Effector memory CD4-positive, alpha-beta T cell (primary cell): ENCODE measurements around the gene CCNQ.
"Not testable (repeated sequence)": the region's sequence is repeated elsewhere in the genome, so short reads cannot be mapped to it uniquely, and the experiment has no call there.

Experiments used
- DNase-seq, 3 donors: peaks; one replicate each; pipeline ENCODE4 v3.0.0-alpha.2; 2020
- H3K27ac ChIP-seq: 2 replicates; pipeline ENCODE4 v1.7.0; 2013; ENCODE audit warnings: mild to moderate bottlenecking, low read length, moderate library complexity; ENCODE audit not compliant: insufficient read depth, poor library complexity, severe bottlenecking
- H3K27me3 ChIP-seq: replicated peaks from 2 replicates; pipeline ENCODE4 v1.7.0; 2013; ENCODE audit warnings: mild to moderate bottlenecking, low read length; ENCODE audit not compliant: insufficient read depth, control insufficient read depth, poor library complexity, severe bottlenecking
- H3K36me3 ChIP-seq: 2 replicates; pipeline ENCODE4 v1.7.0; 2013; ENCODE audit warnings: mild to moderate bottlenecking, low read length, moderate library complexity; ENCODE audit not compliant: control insufficient read depth, insufficient read depth
- H3K4me1 ChIP-seq: 2 replicates; pipeline ENCODE4 v1.7.0; 2013; ENCODE audit warnings: low read length, mild to moderate bottlenecking; ENCODE audit not compliant: control insufficient read depth, insufficient read depth, poor library complexity, severe bottlenecking
- H3K4me3 ChIP-seq: 2 replicates; pipeline ENCODE4 v1.7.0; 2013; ENCODE audit warnings: low read length, low read depth, mild to moderate bottlenecking; ENCODE audit not compliant: insufficient read depth, poor library complexity, severe bottlenecking
- H3K9me3 ChIP-seq: 2 replicates; pipeline ENCODE4 v1.7.0; 2013; ENCODE audit warnings: mild to moderate bottlenecking, low read length, moderate library complexity; ENCODE audit not compliant: control insufficient read depth

CCNQ gene

DNA sequence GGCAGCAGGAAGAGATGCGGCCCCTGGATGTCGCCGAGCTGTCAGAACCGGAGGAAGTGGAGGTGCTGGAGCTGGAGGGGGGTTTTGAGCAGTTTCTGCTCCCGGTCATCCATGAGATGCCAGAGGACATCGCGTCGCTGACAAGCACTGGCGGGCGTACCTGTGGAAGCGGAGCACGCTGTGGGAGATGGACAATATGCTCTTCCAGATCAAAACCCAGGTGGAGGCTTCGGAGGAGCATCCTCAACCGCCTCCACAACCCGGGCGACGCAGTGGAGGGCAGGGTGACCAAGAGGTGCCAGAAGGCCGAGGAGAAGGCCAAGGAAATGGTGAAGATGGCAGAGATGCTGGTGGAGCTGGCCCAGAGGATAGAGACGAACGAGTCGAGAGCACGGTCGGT, 7.6 kb upstream of the CCNQ start:
- no peak for DNase-seq
- Histone ChIP-seq H3K36me3 (no peaks in the 10 kb centered on the region), H3K27me3 (no peaks in the 10 kb centered on the region), H3K4me3 (no peak overlapping the region), H3K4me1 (no peaks in the 10 kb centered on the region), H3K9me3 (no peaks in the 10 kb centered on the region), H3K27ac (no peak overlapping the region)

DNA sequence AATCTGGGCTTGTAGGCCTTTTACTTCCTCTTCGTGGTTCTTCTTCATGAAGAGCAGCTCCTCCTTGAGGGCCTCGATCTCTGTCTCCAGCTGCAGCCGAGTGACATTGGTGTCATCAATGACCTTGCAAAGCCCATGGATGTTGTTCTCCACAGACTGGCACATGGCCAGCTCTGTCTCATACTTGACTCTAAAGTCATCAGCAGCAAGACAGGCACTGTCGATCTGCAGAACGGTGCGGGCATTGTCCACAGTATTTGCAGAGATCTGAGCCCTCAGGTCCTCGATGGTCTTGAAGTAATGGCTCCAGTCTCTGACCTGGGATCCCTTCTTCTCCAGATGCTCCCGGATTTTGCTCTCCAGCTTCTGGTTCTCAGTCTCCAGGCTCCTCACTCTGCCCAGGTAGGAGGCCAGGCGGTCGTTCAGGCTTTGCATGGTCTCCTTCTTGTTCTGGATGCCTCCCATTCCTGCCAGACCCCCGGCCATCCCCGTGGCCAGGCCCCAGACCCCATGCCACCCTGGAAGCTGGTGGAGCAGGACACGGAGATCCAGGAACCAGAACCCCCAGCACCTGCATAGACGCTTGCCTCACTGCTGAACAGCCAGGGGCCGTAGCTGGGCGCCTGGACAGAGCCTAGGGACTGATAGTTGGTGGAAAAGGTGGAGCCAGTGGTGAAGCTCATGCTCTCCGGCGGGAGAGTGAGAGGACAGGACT, 5.9 kb upstream of the CCNQ start:
- not testable (repeated sequence) for DNase-seq, H3K27me3 ChIP-seq, H3K4me1 ChIP-seq, H3K27ac ChIP-seq, H3K9me3 ChIP-seq, H3K4me3 ChIP-seq, H3K36me3 ChIP-seq

DNA sequence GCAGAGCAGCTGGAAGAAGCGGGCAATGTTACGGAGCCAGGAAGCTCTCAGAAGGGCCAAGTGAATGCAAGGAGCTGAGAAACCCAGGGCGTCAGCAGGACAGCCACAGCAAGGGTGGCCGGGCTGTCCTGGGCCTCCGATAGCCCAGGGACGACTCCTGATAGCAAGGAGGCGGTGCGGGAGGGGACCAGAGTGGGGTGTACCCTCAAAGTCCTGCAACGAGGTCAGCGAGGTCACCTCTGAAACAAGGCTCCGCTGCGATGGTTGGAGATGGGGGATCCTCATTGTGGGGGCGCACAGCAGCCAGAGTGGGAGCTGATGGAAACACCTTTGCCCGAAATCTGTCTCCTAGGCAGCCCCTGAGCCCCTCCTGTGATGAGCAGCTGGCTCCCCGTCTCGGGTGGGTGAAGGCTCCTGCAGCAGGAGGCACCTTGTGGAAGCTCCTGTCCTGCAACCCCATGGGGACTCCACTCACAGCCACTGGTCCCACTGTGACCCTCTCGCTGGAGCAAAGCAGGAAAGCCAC, 4.3 kb upstream of the CCNQ start:
- no peak for DNase-seq
- Histone ChIP-seq H3K27me3 (no peaks in the 10 kb centered on the region), H3K4me1 (peaks cover 8% of the 10 kb centered on the region), H3K27ac (no peak overlapping the region), H3K4me3 (no peak overlapping the region), H3K9me3 (no peaks in the 10 kb centered on the region), H3K36me3 (no peaks in the 10 kb centered on the region)

DNA sequence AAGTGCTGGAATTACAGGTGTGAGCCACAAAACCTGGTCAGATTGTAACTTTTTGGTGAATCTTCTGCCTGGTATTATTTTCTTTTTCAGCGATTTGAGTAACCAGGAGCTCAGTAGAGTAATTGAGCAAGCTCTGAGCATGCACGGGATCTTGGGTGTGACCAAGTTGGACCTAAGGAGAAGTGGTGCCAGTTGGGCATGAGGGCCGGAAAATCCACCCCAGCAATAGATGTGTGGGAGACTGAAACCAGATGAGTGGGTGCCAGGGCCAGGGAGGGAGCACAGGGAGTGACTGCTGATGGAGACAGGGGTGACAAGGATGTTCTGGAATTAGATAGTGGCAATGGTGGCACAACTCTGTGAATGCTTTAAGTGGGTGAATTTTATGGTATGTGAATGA, 3.7 kb upstream of the CCNQ start:
- Histone ChIP-seq H3K4me3 (no peak overlapping the region), H3K4me1 (peaks cover 11% of the 10 kb centered on the region), H3K9me3 (no peaks in the 10 kb centered on the region), H3K36me3 (no peaks in the 10 kb centered on the region), H3K27ac (no peak overlapping the region), H3K27me3 (no peaks in the 10 kb centered on the region)
- no peak for DNase-seq

DNA sequence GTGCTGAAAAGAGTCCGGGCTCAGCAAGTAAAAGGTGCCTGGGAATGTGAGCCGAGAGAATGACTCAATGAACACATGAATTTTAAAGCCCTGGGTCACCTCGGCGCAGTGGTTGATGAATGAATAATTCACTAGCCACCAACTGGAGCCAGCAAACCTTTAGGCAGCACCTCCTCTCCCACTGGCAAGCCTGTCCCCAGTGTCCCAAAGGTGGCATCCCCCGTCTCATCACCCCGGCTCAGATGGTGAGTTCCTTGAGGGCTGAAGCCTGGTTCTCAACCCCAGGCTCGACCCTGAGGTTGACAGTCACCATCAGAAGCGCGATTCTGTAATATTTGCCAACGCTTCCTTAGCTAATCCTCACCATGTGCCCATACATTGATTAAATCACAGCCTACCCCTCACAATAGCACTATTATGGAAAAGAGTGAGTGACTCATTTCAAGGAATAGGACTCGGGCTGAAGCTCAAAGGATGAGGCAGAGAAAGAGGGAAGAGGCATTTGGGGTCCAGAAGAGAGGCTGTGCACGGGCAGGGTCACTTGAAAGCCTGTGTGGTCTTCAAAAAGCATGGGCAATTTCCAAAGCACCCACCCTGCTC, 2.7 kb upstream of the CCNQ start:
- Histone ChIP-seq H3K36me3 (no peaks in the 10 kb centered on the region), H3K4me3 (no peak overlapping the region), H3K27ac (no peak overlapping the region), H3K27me3 (no peaks in the 10 kb centered on the region), H3K9me3 (no peaks in the 10 kb centered on the region), H3K4me1 (peaks cover 11% of the 10 kb centered on the region)
- DNase-seq: no peak

DNA sequence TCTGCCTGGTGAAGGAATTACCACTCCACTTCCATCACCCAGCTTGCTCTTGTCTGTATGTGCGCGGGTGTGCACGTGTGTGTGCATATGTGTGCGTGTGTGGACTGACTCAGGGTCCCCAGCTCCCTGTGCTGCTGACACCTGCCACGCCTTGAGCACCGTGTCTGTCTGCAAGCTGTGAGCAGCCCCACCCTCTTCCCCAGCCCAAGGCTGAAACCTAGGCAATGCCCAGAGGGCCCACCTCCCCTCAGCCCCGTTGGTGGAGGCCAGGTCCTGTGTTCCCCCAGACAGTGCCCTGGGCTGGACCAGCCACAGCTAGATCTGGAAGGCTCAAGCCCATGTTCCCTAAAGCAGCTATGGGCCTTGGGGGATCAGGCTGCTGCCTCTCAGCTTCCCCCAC, 2.0 kb upstream of the CCNQ start:
- Histone ChIP-seq H3K36me3 (no peaks in the 10 kb centered on the region), H3K4me3 (no peak overlapping the region), H3K27me3 (no peaks in the 10 kb centered on the region), H3K4me1 (peaks cover 11% of the 10 kb centered on the region), H3K9me3 (no peaks in the 10 kb centered on the region), H3K27ac (no peak overlapping the region)
- no peak for DNase-seq

DNA sequence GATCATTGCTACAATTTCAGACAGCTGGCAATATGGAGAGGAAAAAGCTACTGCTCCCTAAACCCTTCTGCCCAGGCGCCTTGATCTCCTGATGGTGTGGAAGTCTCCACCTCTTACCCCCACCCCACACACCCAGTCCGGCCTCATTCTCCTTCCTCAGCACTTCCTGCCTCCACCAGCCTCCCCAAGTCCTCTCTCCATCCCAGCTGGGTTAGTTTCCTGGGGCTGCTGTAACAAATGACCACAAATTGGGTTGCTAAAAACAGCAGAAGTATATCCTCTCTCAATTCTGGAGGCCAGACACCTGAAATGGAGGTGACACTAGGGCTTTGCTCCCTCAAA, 1.1 kb upstream of the CCNQ start:
- Histone ChIP-seq H3K4me3 (peak overlapping the region; percentile 65), H3K9me3 (no peaks in the 10 kb centered on the region), H3K27me3 (no peaks in the 10 kb centered on the region), H3K36me3 (peaks cover 5% of the 10 kb centered on the region), H3K4me1 (peaks cover 11% of the 10 kb centered on the region), H3K27ac (no peak overlapping the region)
- no peak for DNase-seq

DNA sequence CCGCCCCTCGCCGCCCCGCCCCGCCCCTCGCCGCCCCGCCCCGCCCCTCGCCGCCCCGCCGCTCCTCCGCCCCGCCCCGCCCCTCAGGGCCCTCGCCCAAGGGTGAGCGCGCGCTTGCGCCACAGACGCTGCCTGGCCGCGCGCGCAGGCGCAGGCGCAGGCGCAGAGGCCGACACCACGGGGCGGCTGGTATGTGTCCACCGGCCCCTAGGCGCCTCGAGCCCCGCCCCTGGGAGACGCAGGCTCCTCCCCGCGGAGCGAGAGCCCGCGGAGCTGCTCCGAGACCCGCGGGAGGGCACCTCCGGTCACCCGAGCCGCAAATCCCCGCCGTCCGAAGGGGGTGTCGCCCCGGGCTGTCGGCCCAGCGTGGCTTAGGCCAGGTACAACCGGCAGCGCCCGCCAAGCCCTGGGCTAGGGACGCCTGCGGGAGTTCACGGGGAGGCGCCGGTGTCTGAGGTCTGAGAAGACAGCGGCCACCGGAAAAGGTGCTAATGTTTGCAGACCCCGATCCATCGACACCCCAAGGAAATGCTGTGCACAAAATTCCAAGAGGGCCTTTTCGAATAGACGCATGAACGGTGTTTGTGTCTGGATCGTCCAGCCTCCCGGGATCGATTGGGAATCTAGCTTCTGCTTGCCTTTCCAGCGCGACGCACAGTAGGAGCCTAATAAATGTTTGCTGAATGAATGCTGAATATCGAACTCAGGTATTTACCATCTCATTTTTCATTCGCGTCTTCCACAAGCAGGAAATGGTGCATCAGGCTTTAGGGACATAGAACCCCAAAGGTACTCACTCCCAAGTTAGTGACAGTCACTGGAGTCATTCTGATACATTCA, 473 bp upstream of the CCNQ start:
- peak; percentile 76 to 83 (median 81) for DNase-seq
- peak overlapping the region; percentile 65 for H3K4me3 ChIP-seq
- no peaks in the 10 kb centered on the region for H3K9me3 ChIP-seq
- peaks cover 9% of the 10 kb centered on the region for H3K36me3 ChIP-seq
- peaks cover 11% of the 10 kb centered on the region for H3K4me1 ChIP-seq
- H3K27me3 ChIP-seq: no peaks in the 10 kb centered on the region
- peak overlapping the region; percentile 66 for H3K27ac ChIP-seq

DNA sequence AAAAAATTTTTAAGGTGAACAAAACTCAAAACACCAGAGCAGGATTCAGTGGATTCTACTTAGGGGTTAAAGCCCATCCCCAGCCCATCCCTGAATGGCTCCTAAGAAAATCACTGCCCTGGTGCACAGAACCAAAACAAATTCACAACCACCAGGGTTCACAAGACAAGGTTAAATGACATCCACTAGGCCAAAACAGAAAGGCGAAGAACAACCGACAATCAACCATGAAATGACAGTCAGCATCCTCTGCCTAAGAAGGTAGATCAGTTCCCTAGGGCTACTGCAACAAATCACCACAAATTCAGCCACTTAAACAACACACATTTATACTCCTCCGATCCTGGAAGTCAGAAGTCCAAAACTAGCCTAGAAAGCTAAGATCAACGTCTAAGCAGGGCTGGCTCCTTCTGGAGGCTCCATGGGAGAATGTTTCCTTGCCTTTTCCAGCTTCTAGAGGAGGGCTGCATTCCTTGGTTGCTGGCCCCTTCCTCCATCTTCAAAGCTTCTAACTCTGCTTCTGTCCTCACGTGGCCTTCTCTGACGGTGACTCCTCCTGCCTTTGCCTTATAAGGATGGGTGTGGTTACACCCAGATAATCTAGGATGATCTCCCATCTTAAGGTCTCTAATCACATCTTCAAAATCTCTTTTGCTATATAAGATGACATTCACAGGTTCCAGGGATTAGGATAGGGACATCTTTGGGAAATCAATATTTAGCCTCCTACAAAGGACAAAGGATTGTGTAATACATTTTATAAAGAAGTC, 1.8 kb downstream of the CCNQ start:
- H3K4me3 ChIP-seq: peak overlapping the region; percentile 62

More for the DNA sequence above, 1.8 kb downstream of the CCNQ start:
- H3K36me3 ChIP-seq: peaks cover 25% of the 10 kb centered on the region
- DNase-seq: no peak
- no peak overlapping the region for H3K27ac ChIP-seq
- no peaks in the 10 kb centered on the region for H3K9me3 ChIP-seq
- peaks cover 11% of the 10 kb centered on the region for H3K4me1 ChIP-seq
- H3K27me3 ChIP-seq: no peaks in the 10 kb centered on the region
